Measurements from ENCODE around the gene APOB.

Gene APOB

GRCh38 chr2:21020031-21020667, 23.7 kb downstream of the APOB start:
- no peak for DNase-seq (ENCODE audit: low read depth in 2 of 3, low spot score in 1 of 3)

GRCh38 chr2:21019678-21020021, 24.2 kb downstream of the APOB start:
- no peak for DNase-seq (ENCODE audit: low read depth in 2 of 3, low spot score in 1 of 3)

GRCh38 chr2:21019000-21019677, 24.7 kb downstream of the APOB start:
- no peak for DNase-seq (ENCODE audit: low read depth in 2 of 3, low spot score in 1 of 3)

GRCh38 chr2:21018290-21018689, 25.6 kb downstream of the APOB start:
- DNase-seq (ENCODE audit: low read depth in 2 of 3, low spot score in 1 of 3), result no peak

GRCh38 chr2:21017748-21018276, 26.1 kb downstream of the APOB start:
- DNase-seq (ENCODE audit: low read depth in 2 of 3, low spot score in 1 of 3), result no peak

GRCh38 chr2:21015281-21015645, 28.6 kb downstream of the APOB start:
- DNase-seq (ENCODE audit: low read depth in 2 of 3, low spot score in 1 of 3), result no peak

- DNase-seq (ENCODE audit: low read depth in 2 of 3, low spot score in 1 of 3), result no peak
Measured at GRCh38 chr2:21014364-21015280, 29.3 kb downstream of the APOB start.

GRCh38 chr2:21013043-21013816, 30.6 kb downstream of the APOB start:
- DNase-seq (ENCODE audit: low read depth in 2 of 3, low spot score in 1 of 3), result no peak

GRCh38 chr2:21012557-21012937, 31.3 kb downstream of the APOB start:
- DNase-seq (ENCODE audit: low read depth in 2 of 3, low spot score in 1 of 3), result no peak

- no peak for DNase-seq (ENCODE audit: low read depth in 2 of 3, low spot score in 1 of 3)
Measured at GRCh38 chr2:21011876-21012556, 31.9 kb downstream of the APOB start.

- DNase-seq (ENCODE audit: low read depth in 2 of 3, low spot score in 1 of 3), result no peak
Measured at GRCh38 chr2:21011453-21011852, 32.4 kb downstream of the APOB start.

- DNase-seq (ENCODE audit: low read depth in 2 of 3, low spot score in 1 of 3), result no peak
Measured at GRCh38 chr2:21010813-21011439, 32.9 kb downstream of the APOB start.

- DNase-seq (ENCODE audit: low read depth in 2 of 3, low spot score in 1 of 3), result no peak
Measured at GRCh38 chr2:21009662-21010225, 34.1 kb downstream of the APOB start.

- no peak for DNase-seq (ENCODE audit: low read depth in 2 of 3, low spot score in 1 of 3)
Measured at GRCh38 chr2:21008790-21009661, 34.8 kb downstream of the APOB start.

GRCh38 chr2:21008014-21008789, 35.7 kb downstream of the APOB start:
- DNase-seq (ENCODE audit: low read depth in 2 of 3, low spot score in 1 of 3), result no peak

GRCh38 chr2:21007129-21008013, 36.5 kb downstream of the APOB start:
- DNase-seq (ENCODE audit: low read depth in 2 of 3, low spot score in 1 of 3), result no peak

All from stimulated activated CD4-positive, alpha-beta T cell treated with anti-CD3 and anti-CD28 coated beads, Interleukin-12 subunit alpha, Interleukin-12 subunit beta, amount 100 ng/mL, for 48 hours (primary cell).